GM18517 (cell line): ENCODE measurements around the gene TPM2.

ENCODE experiments used
- ATAC-seq: cut with Tn5 transposase; IDR thresholded peaks from one replicate; pipeline ENCODE4 v1.9.1; 2021; ENCODE audit warnings: mild to moderate bottlenecking, moderate library complexity; ENCODE audit not compliant: unreplicated experiment

Gene TPM2

DNA sequence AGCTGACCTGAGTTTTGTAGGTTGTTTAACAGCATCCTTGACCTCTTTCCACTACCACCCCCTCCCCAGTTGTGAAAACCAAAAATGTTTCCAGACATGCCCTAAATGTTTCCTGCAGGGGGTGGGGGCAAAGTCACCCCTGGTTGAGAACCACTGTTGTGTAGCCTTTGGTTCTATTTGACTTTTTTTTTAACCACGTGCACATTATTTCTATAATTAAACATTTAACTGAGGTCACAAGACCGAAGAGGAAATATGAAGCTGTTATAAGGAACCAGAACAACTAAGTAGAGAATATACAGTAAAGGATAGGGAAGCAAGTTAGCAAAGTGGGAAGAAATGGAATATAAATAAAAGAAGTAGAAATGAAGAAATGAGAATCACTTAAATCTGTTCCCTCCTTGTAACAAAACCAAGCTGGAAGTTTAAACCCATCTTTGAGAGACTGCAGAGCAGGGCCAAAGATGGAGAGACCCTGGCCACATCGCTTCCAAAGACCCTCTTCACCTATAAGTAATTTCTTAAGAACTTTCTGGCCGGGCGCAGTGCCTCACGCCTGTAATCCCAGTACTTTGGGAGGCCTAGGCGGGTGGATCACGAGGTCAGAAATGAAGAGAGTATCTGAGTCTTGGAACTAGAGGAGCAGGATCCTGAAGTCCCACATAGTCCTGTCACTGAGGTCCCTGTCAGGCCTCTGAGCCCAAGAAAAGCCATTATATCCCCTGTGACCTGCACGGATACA, 53.4 kb downstream of the TPM2 start:
- ATAC-seq = no peak

DNA sequence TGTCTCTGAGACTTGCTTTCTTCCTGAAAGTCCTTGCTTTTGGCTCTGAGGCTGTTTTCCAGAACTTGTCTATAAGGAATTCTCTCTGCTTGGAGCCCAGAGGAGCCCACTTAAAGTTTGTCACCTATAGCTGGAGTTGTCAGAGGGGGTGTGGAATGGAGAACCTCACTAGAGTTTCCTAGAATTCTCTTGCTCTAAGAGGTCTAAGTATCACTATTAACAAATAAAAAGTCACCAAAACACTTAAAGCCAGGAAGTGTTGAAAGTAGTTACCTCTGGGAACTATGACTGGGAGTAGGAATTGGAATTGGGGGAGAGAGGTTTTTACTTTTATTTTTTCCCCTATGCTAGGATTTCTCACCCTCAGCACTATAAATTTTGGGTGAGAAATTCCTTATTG, 54.0 kb downstream of the TPM2 start:
- ATAC-seq = no peak
